SK-N-SH treated with all-trans-retinoic acid at 6 μM for 48 hours (cell line): ENCODE data around the gene AP1G1.

Experiments used
- ATAC-seq: fragments of 200-7000 bp; cut with Tn5 transposase; 3 replicates; pipeline ENCODE4 v1.9.1; 2020; ENCODE audit warnings: mild to moderate bottlenecking, moderate library complexity
- ARNTL ChIP-seq: fragments of 450-650 bp; formaldehyde crosslinking; IDR thresholded peaks from 2 replicates; pipeline ENCODE4 v1.5.0; 2020; ENCODE audit warnings: low read depth, mild to moderate bottlenecking, moderate library complexity, borderline replicate concordance
- BACH2 ChIP-seq: fragments of 250-450 bp; sonication (Bioruptor Pico); IDR thresholded peaks from 2 replicates; pipeline ENCODE4 v1.9.0; 2021; ENCODE audit warnings: mild to moderate bottlenecking, borderline replicate concordance
- CREB5 ChIP-seq: fragments of 250-450 bp; sonication (Bioruptor Pico); IDR thresholded peaks from 2 replicates; pipeline ENCODE4 v1.5.1; 2020; ENCODE audit warnings: low read depth, mild to moderate bottlenecking, moderate library complexity
- CSRNP3 ChIP-seq: fragments of 250-450 bp; sonication (Bioruptor Pico); IDR thresholded peaks from 2 replicates; pipeline ENCODE4 v1.5.1; 2021; ENCODE audit warnings: mild to moderate bottlenecking, moderate library complexity
- ESRRG ChIP-seq: fragments of 250-450 bp; sonication (Bioruptor Pico); IDR thresholded peaks from 2 replicates; pipeline ENCODE4 v1.6.1; 2021; ENCODE audit warnings: mild to moderate bottlenecking
- GLIS3 ChIP-seq: fragments of 250-450 bp; sonication (Bioruptor Pico); IDR thresholded peaks from 2 replicates; pipeline ENCODE4 v1.5.0; 2020; ENCODE audit warnings: mild to moderate bottlenecking, moderate library complexity
- ISL1 ChIP-seq: fragments of 250-450 bp; sonication (Bioruptor Pico); IDR thresholded peaks from 2 replicates; pipeline ENCODE4 v2.1.2; 2022; ENCODE audit warnings: mild to moderate bottlenecking, moderate library complexity
- OSR1 ChIP-seq: fragments of 250-450 bp; sonication (Bioruptor Pico); IDR thresholded peaks from 2 replicates; pipeline ENCODE4 v1.8.0; 2022; ENCODE audit warnings: moderate library complexity, mild to moderate bottlenecking, inconsistent platforms
- PATZ1 ChIP-seq: fragments of 250-450 bp; sonication (Bioruptor Pico); IDR thresholded peaks from 2 replicates; pipeline ENCODE4 v1.8.0; 2020; ENCODE audit warnings: mild to moderate bottlenecking, moderate library complexity, borderline replicate concordance
- POU6F1 ChIP-seq: fragments of 250-450 bp; sonication (Bioruptor Pico); IDR thresholded peaks from 2 replicates; pipeline ENCODE4 v1.8.0; 2021; ENCODE audit warnings: low read depth, mild to moderate bottlenecking, moderate library complexity, borderline replicate concordance
- PPARA ChIP-seq: fragments of 250-450 bp; sonication (Bioruptor Pico); IDR thresholded peaks from 2 replicates; pipeline ENCODE4 v1.5.0; 2020; ENCODE audit warnings: mild to moderate bottlenecking, borderline replicate concordance
- RARB ChIP-seq: fragments of 250-450 bp; sonication (Bioruptor Pico); IDR thresholded peaks from 2 replicates; pipeline ENCODE4 v1.8.0; 2021; ENCODE audit warnings: mild to moderate bottlenecking, moderate library complexity
- TCF4 ChIP-seq: fragments of 250-450 bp; sonication (Bioruptor Pico); IDR thresholded peaks from 2 replicates; pipeline ENCODE4 v1.8.0; 2021; ENCODE audit warnings: mild to moderate bottlenecking, moderate library complexity, borderline replicate concordance
- TOX ChIP-seq: fragments of 250-450 bp; sonication (Bioruptor Pico); IDR thresholded peaks from 2 replicates; pipeline ENCODE4 v1.8.0; 2021; ENCODE audit warnings: mild to moderate bottlenecking, moderate library complexity, borderline replicate concordance
- TSHZ2 ChIP-seq: fragments of 250-450 bp; sonication (Bioruptor Pico); IDR thresholded peaks from 2 replicates; pipeline ENCODE4 v1.5.0; 2020; ENCODE audit warnings: mild to moderate bottlenecking, moderate library complexity
- ZFP30 ChIP-seq: fragments of 450-650 bp; formaldehyde crosslinking; IDR thresholded peaks from 2 replicates; pipeline ENCODE4 v1.5.0; 2022; ENCODE audit warnings: mild to moderate bottlenecking, moderate library complexity
- ZNF565 ChIP-seq: fragments of 450-650 bp; formaldehyde crosslinking; conservative IDR thresholded peaks from 2 replicates; pipeline ENCODE4 v1.5.0; 2020; ENCODE audit warnings: low read depth, mild to moderate bottlenecking, moderate library complexity
- ZNF70 ChIP-seq: fragments of 450-650 bp; formaldehyde crosslinking; IDR thresholded peaks from 2 replicates; pipeline ENCODE4 v1.5.0; 2020; ENCODE audit warnings: mild to moderate bottlenecking, moderate library complexity
- ZNF8 ChIP-seq: fragments of 450-650 bp; formaldehyde crosslinking; IDR thresholded peaks from 2 replicates; pipeline ENCODE4 v1.5.0; 2020; ENCODE audit warnings: mild to moderate bottlenecking, moderate library complexity

AP1G1 gene

GRCh38 chr16:71746442-71747046, 62.1 kb downstream of the AP1G1 start:
- ATAC-seq = peak; percentile 71; the same call in 1 of the 3 replicates

GRCh38 chr16:71738855-71739254, 69.8 kb downstream of the AP1G1 start:
- TF ChIP-seq CREB5 (CRISPR knock-in tag) (no peak), PATZ1 (CRISPR knock-in tag) (no peak), TCF4 (CRISPR knock-in tag) (no peak), ISL1 (CRISPR knock-in tag) (no peak), ZNF8 (CRISPR knock-in tag) (no peak), TOX (CRISPR knock-in tag) (no peak), ZFP30 (no peak), PPARA (CRISPR knock-in tag) (no peak), ZNF565 (no peak), ESRRG (no peak), ARNTL (CRISPR knock-in tag) (no peak), TSHZ2 (no peak), POU6F1 (CRISPR knock-in tag) (no peak), BACH2 (CRISPR knock-in tag) (no peak), OSR1 (CRISPR knock-in tag) (no peak), GLIS3 (no peak), ZNF70 (no peak), CSRNP3 (no peak)

More at GRCh38 chr16:71746442-71747046, 62.1 kb downstream of the AP1G1 start:
- TF ChIP-seq RARB (CRISPR knock-in tag) = no peak
- no peak for TF ChIP-seq TSHZ2

More at GRCh38 chr16:71738855-71739254, 69.8 kb downstream of the AP1G1 start:
- ATAC-seq = no peak
